Nephron (organoid): Measurements from ENCODE around the gene KIF16B.

ENCODE experiments used
- H3K27ac Mint-ChIP-seq, 3 experiments: 2 replicates each; pipeline ENCODE4 v1.8.0; 2020; ENCODE audit warnings: mixed read lengths in 3 of 3, mild to moderate bottlenecking in 2 of 3, moderate library complexity in 1 of 3
- H3K27me3 Mint-ChIP-seq: 2 replicates; pipeline ENCODE4 v1.8.0; 2021; ENCODE audit warnings: low read depth, mild to moderate bottlenecking, moderate library complexity, mixed read lengths
- H3K36me3 Mint-ChIP-seq: 2 replicates; pipeline ENCODE4 v1.8.0; 2020; ENCODE audit warnings: low read depth, mixed read lengths
- H3K4me1 Mint-ChIP-seq: 2 replicates; pipeline ENCODE4 v1.8.0; 2020; ENCODE audit warnings: mixed read lengths
- H3K4me3 Mint-ChIP-seq, 3 experiments: 2 replicates each; pipeline ENCODE4 v1.8.0; 2020; ENCODE audit warnings: mild to moderate bottlenecking in 3 of 3, mixed read lengths in 3 of 3, moderate library complexity in 2 of 3
- H3K9me3 Mint-ChIP-seq: 2 replicates; pipeline ENCODE4 v1.8.0; 2020; ENCODE audit warnings: mixed read lengths
- CTCF ChIP-seq, 3 experiments: fragments of 200-600 bp; sonication (generic); IDR thresholded peaks; one replicate each; pipeline ENCODE4 v1.5.0; 2021; ENCODE audit warnings: antibody characterized with exemption in 3 of 3; ENCODE audit not compliant: unreplicated experiment in 3 of 3

Gene KIF16B

GRCh38 chr20:16295534-16295933 lies 277.7 kb downstream of the KIF16B start:
- no peaks in the 10 kb centered on the region for H3K4me1 Mint-ChIP-seq
- no peaks in the 10 kb centered on the region for H3K27me3 Mint-ChIP-seq
- no peak for TF ChIP-seq CTCF (IDR thresholded peaks at IDR 0.05; ENCODE audit: unreplicated experiment in 3 of 3)
- no peak overlapping the region for H3K4me3 Mint-ChIP-seq
- no peak overlapping the region for H3K27ac Mint-ChIP-seq
- H3K36me3 Mint-ChIP-seq = peaks cover 18% of the 10 kb centered on the region
- peaks cover 12% of the 10 kb centered on the region for H3K9me3 Mint-ChIP-seq

- Mint-ChIP-seq H3K27me3 (no peaks in the 10 kb centered on the region), H3K4me1 (no peaks in the 10 kb centered on the region), H3K36me3 (peaks cover 14% of the 10 kb centered on the region), H3K27ac (no peak overlapping the region), H3K9me3 (peaks cover 6% of the 10 kb centered on the region), H3K4me3 (no peak overlapping the region)
- no peak for TF ChIP-seq CTCF (IDR thresholded peaks at IDR 0.05; ENCODE audit: unreplicated experiment in 3 of 3)
These were observed 279.7 kb downstream of the KIF16B start for GRCh38 chr20:16293590-16293989.

- H3K27ac Mint-ChIP-seq = no peak overlapping the region
- H3K9me3 Mint-ChIP-seq = peaks cover 3% of the 10 kb centered on the region
- H3K4me3 Mint-ChIP-seq = no peak overlapping the region
- H3K36me3 Mint-ChIP-seq = peaks cover 8% of the 10 kb centered on the region
- no peak for TF ChIP-seq CTCF (IDR thresholded peaks at IDR 0.05; ENCODE audit: unreplicated experiment in 3 of 3)
- H3K4me1 Mint-ChIP-seq = no peaks in the 10 kb centered on the region
- H3K27me3 Mint-ChIP-seq = no peaks in the 10 kb centered on the region
These were observed 280.9 kb downstream of the KIF16B start for GRCh38 chr20:16292226-16292880.

- Mint-ChIP-seq H3K27ac (no peak overlapping the region), H3K9me3 (peaks cover 3% of the 10 kb centered on the region), H3K4me1 (no peaks in the 10 kb centered on the region), H3K4me3 (no peak overlapping the region), H3K36me3 (peaks cover 8% of the 10 kb centered on the region), H3K27me3 (no peaks in the 10 kb centered on the region)
- TF ChIP-seq CTCF (IDR thresholded peaks at IDR 0.05; ENCODE audit: unreplicated experiment in 3 of 3) = no peak
These were observed 282.9 kb downstream of the KIF16B start for GRCh38 chr20:16290358-16290757.

GRCh38 chr20:16287776-16288175 lies 285.5 kb downstream of the KIF16B start:
- no peak for TF ChIP-seq CTCF (IDR thresholded peaks at IDR 0.05; ENCODE audit: unreplicated experiment in 3 of 3)
- Mint-ChIP-seq H3K4me3 (no peak overlapping the region), H3K27ac (no peak overlapping the region), H3K9me3 (peaks cover 15% of the 10 kb centered on the region), H3K4me1 (no peaks in the 10 kb centered on the region), H3K27me3 (no peaks in the 10 kb centered on the region), H3K36me3 (peaks cover 24% of the 10 kb centered on the region)

- H3K27me3 Mint-ChIP-seq = no peaks in the 10 kb centered on the region
- H3K27ac Mint-ChIP-seq = no peak overlapping the region
- H3K4me3 Mint-ChIP-seq = no peak overlapping the region
- H3K36me3 Mint-ChIP-seq = peaks cover 31% of the 10 kb centered on the region
- no peak for TF ChIP-seq CTCF (IDR thresholded peaks at IDR 0.05; ENCODE audit: unreplicated experiment in 3 of 3)
- peaks cover 20% of the 10 kb centered on the region for H3K9me3 Mint-ChIP-seq
- no peaks in the 10 kb centered on the region for H3K4me1 Mint-ChIP-seq
These were observed 286.6 kb downstream of the KIF16B start for GRCh38 chr20:16286601-16287000.
